ENCODE measurements around the gene TRMT2B. TPM values are rescaled to one million over a fixed set of nuclear protein-coding genes. Genes with fewer than 3 reads are reported as not detected.

Gene TRMT2B
- total and polyA plus RNA-seq, 2 experiments from 2014 or later = 5.4 to 18.6 TPM

- Mint-ChIP-seq H3K27me3 (ENCODE audit: insufficient read depth, low read depth, poor library complexity) (no peaks in the 10 kb centered on the region), H3K9me3 (peaks cover 13% of the 10 kb centered on the region), H3K27ac (no peak overlapping the region), H3K4me3 (no peak overlapping the region), H3K36me3 (ENCODE audit: low read depth) (peaks cover 4% of the 10 kb centered on the region; the same call in 2 of the 3 replicates), H3K4me1 (no peaks in the 10 kb centered on the region)
- ATAC-seq = no peak
- no peaks in the 10 kb centered on the region for H3K27me3 ChIP-seq (ENCODE audit: insufficient read depth)
- H3K36me3 ChIP-seq (ENCODE audit: insufficient read depth) = no peaks in the 10 kb centered on the region
- H4K20me1 ChIP-seq (replicated peaks; ENCODE audit: insufficient read depth) = no peaks in the 10 kb centered on the region
- no peak for DNase-seq (ENCODE audit: low spot score)
- H3K4me3 ChIP-seq = no peak overlapping the region
- TF ChIP-seq EZH2phosphoT487 (IDR thresholded peaks at IDR 0.05; ENCODE audit: unreplicated experiment) (no peak), ZNF114 (CRISPR knock-in tag; IDR thresholded peaks at IDR 0.05) (no peak), ZNF462 (CRISPR knock-in tag; IDR thresholded peaks at IDR 0.05) (no peak), CTCF (conservative IDR thresholded peaks at IDR 0.05; ENCODE audit: low read depth in 2 of 2) (no peak), EZH2 (IDR thresholded peaks at IDR 0.05; ENCODE audit: low read depth, unreplicated experiment) (no peak), STAT1 (IDR thresholded peaks at IDR 0.05; ENCODE audit: unreplicated experiment) (no peak), POLR2AphosphoS5 (IDR thresholded peaks at IDR 0.05; ENCODE audit: low read depth) (no peak), REST (IDR thresholded peaks at IDR 0.05; ENCODE audit: unreplicated experiment) (no peak), ZNF331 (CRISPR knock-in tag; IDR thresholded peaks at IDR 0.05; ENCODE audit: low read depth) (no peak), CREB1 (CRISPR knock-in tag; IDR thresholded peaks at IDR 0.05; ENCODE audit: low read depth) (no peak), JUNB (IDR thresholded peaks at IDR 0.05; ENCODE audit: unreplicated experiment) (no peak), ETS1 (IDR thresholded peaks at IDR 0.05) (no peak), NANOG (IDR thresholded peaks at IDR 0.05; ENCODE audit: borderline replicate concordance) (no peak)
- H3K79me2 ChIP-seq (replicated peaks; ENCODE audit: insufficient read depth) = no peaks in the 10 kb centered on the region
- H2AFZ ChIP-seq = no peak overlapping the region
- H3K27ac ChIP-seq (ENCODE audit: low read depth) = no peak overlapping the region
- no peaks in the 10 kb centered on the region for H3K4me1 ChIP-seq (ENCODE audit: insufficient read depth)
- no peaks in the 10 kb centered on the region for H3K9me2 ChIP-seq (ENCODE audit: insufficient read depth)
- no peak overlapping the region for H3K4me2 ChIP-seq
- H3F3A ChIP-seq (replicated peaks; ENCODE audit: low read depth) = no peaks in the 10 kb centered on the region
These were observed 76.7 kb downstream of the TRMT2B start for GRCh38 chrX:100975212-100975611.
